Stimulated activated CD4-positive, alpha-beta T cell treated with anti-CD3 and anti-CD28 coated beads, Interleukin-1b, Interleukin-23, amount 100 ng/mL, for 24 hours (primary cell): Measurements from ENCODE around the gene LEF1.
A peak's percentile ranks its signal among the peaks of the same experiment; 100 is the strongest.

Source experiments
- DNase-seq, 4 experiments: peaks; one replicate each; pipeline ENCODE4 v3.0.0-alpha.2; 2020; ENCODE audit warnings: low read depth in 4 of 4, low spot score in 1 of 4

The LEF1 gene

DNA sequence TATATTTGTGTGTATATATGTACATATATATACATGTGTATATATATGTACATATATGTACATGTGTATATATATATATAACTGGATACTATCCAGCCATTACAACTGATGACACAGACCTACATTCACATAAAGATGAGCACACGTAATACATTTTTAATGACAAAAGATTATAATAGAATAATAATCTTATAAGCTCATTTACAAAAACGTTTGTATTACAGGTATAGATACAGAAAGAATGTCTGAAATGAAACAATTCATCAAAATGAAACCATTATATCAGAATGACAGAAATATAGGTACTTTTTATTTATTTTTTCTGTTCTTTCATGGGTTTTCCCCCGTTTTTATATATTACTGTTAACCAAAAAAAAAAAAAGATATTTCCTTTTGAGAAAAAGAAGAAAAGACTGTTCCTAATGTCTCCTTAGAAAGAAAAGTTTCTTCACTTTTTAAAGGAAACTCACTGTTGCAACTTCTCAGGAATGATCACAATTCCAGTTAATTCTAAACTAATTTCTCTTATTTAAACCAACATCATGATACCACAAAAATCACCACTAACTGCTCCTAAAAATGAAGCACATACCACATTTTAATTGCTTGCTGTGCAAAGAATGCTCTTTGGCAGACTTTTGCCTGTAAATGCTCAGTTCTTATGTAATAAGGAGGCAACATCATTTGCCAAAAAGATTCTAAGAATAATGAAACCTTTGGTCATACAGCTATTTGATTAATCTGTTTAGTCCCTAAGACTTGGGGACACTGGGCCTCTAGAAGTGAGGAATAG is 18.9 kb downstream of the LEF1 start:
- DNase-seq, result no peak

DNA sequence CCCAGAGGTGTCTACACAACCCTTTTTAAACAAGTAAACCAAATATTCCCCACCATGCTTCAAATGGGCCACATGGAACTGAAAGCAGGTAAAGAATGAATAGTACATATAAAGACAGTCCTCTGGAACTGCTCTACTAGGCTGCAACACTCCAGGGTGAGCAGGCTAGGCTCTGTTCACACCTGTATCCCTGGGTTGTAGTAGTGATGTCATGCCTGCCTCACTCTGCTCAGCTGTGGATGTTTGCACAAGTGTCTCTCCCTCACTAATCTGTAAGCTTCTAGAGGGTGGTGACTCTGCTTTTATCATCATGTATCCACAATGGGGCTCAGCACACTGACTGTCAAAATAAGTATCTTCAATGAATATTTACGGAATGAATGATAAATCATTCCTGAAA is 20.4 kb downstream of the LEF1 start:
- DNase-seq, result no peak

DNA sequence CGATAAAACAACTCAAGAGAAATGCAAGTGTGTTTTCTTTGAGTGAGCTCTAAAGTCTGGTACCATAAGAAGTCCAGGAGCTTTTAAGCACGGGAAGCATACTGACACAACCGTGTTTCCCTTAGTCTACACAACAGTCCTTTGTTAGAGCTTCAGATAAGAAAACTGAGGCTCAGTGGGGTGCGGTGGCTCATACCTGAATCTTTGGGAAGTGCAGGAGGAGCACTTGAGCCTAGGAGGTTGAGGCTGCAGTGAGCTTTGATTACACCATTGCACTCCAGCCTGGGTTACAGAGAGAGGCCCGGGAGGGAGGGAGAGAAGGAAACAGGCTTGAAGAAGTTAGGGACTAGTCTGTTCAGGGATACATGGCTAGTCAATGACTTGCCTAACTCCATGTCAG is 21.9 kb downstream of the LEF1 start:
- DNase-seq, result no peak

DNA sequence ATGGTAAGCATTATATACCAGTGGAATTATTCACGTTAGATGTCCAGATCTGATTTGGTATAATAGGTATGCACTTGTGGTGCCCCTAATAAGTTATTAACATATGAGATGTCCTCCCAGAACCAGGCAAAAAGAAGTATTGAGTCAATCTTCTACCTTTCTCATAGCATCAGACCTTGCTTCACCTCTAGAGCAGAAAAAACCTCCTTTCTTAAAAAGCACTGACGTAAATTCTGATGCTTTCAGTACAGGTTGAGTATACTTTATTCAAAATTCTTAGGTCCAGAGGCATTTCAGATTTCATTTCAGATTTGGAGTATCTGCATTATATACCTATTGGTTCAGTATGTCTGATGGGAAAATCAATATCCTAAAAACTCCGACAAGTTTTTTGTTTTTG is 22.4 kb downstream of the LEF1 start:
- DNase-seq, result no peak

GRCh38 chr4:108144451-108144850 is 24.3 kb downstream of the LEF1 start:
- DNase-seq, result peak in 1 of 4 experiments; percentile 22

GRCh38 chr4:108143515-108143914 is 25.2 kb downstream of the LEF1 start:
- no peak for DNase-seq

- no peak for DNase-seq
Observed at GRCh38 chr4:108142870-108143269, 25.9 kb downstream of the LEF1 start.

GRCh38 chr4:108141213-108141950 is 27.4 kb downstream of the LEF1 start:
- DNase-seq, result no peak

DNA sequence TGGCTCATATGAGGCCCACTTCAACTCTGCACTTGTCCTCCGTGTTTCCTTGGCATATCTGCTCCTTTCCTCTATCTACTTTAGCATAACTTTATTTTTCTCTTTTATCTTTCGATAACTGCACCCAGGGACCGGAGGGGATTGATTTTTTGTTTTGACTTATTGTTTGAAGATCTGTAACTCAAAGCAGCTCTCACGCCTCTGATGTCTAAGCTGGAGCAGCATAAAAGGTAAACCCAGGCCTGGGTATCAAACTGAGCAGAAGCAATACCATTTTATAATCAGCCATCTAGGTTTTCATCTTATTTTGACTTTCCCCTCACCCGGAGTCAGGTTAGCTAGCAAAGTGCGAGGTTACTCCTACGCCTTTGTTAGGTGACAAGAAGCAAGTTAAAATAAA is 28.4 kb downstream of the LEF1 start:
- no peak for DNase-seq

- DNase-seq, result no peak
Observed at GRCh38 chr4:108139089-108139488, 29.6 kb downstream of the LEF1 start.

DNA sequence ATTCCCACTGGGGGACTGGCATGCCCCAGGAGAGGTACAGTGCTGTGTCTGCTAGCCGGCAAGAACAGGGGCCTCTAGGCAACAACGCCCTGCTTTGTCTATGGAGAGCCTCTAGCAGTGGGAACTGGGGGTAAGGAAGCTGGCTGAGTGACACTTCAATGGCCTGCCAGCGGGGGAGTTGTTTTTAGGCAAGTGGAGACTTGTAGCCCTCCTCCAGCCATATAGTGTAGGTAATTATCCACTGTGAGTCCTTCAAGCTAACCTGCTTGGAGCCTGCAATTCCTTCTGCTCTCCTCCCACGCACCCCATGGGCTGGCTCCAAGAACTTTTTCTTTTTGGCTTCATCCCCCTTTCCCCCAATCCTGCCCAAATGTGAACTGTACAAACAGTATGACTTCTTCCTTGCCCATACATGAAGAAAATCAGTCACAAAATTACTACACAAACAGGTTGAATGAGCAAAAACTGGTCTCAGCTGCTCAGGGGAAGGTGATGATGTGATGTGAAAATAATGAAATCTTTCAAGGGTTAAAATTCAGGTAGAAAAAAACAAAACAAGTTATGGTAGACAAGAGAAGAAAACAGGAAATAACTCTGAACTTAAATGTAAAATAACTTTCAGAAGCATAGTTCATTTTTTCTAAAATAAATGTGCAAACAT is 33.1 kb downstream of the LEF1 start:
- no peak for DNase-seq

GRCh38 chr4:108130955-108131354 is 37.8 kb downstream of the LEF1 start:
- no peak for DNase-seq

DNA sequence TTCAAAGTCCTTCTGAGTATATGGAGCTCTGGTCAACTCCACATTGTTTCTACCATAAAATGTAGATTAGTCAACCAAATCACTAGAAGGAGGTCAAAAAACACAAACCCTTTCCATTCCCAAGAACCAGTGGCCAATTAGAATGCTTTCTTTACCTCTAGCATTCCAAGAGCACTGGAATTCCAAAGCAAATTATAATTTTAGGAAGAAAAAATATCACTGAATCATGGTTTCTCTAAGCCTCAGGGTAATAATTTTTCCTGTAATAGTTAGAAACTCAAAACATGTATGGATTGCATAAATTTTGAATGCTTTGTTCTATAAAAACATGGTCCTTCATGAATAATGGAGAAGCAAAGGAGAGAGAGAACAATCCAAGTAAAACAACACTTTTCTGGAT is 39.5 kb downstream of the LEF1 start:
- DNase-seq, result no peak

- no peak for DNase-seq
Observed at GRCh38 chr4:108126806-108127205, 41.9 kb downstream of the LEF1 start.

- DNase-seq, result no peak
Observed at GRCh38 chr4:108120789-108121188, 47.9 kb downstream of the LEF1 start.

GRCh38 chr4:108119199-108119800 is 49.4 kb downstream of the LEF1 start:
- no peak for DNase-seq

- no peak for DNase-seq
Observed at GRCh38 chr4:108118505-108118904, 50.2 kb downstream of the LEF1 start.

DNA sequence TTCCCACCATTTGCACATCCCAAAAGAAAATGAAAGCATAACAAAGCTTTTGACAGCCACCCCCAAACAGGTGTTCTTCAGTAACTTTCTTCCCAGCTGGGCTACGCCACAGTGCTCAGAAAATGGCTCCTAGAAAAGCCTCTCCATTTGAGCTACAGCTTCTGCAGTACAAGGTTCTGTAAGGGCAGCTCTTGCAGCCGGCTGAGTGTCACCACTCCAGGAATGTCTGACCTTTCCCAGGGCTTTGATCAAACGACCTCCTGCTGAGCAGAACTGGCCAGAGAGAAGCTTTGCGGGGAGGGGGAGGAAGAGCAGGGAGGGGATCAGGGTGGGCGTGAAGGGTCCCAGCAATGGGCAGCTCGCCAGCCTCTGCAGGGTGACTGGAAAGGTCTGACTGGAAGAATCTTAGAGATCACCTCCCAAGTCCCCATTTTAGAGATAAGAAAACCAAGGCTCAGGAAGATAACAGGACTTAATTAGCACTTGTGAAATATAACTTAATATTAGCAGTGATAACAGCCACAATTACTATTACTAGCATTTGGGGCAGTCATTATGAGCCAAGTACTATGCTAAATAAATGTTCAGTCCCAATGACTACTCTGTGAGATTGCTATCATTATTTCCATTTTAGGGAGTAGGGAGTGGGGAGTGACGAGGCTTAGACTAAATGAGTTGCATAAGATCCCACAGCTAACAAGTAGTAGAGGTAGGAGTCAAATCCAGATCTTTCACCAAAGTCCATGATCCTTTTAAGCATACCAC is 51.1 kb downstream of the LEF1 start:
- DNase-seq, result no peak

DNA sequence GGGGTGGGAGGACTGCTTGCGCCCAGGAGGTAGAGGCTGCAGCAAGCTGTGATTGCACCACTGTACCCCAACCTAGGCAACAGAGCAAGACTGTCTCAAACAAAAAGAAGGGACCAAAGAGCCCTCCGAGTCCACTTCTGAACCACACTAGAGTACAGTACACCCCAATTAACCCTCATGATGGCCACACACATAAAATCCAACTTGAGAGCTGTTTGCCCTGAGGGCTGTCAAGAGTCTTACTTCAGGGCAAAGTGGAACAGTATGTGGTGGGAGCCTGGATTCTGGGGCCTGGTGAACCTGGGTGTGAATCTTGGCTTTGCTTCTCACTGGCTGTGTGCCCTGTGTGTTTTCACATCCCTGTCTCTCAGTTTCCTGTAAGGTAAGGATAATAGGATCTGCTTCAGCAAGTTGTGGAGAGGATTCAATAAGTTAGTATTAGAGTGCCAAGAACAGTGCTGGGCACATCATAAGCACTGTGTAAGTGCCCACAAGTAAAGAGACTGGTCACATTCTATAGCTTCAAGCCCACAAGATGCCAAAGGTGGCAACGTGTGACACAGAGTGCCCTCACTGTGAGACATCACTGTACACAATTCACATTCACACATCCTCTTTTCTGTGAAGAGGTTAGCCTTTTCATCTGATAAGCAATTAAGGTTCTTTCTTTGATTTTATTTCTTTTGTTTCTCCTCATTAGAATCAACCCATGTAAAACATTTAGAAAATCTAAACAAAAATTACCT is 52.1 kb downstream of the LEF1 start:
- DNase-seq, result no peak

GRCh38 chr4:108115168-108115526 is 53.6 kb downstream of the LEF1 start:
- DNase-seq, result no peak
